ENCODE measurements around the gene ZMYND11. TPM values are rescaled to one million over a fixed set of nuclear protein-coding genes. Genes with fewer than 3 reads are reported as not detected.

ZMYND11 gene
- total and polyA plus RNA-seq, 2 of the 13 experiments (the other 11 are each of a cell fraction or from before 2014, with no cell fraction given): 17.5 to 38.7 TPM

GRCh38 chr10:283140-283479 lies 147.9 kb downstream of the ZMYND11 start:
- H3K27ac ChIP-seq (ENCODE audit: extremely low read length, insufficient read depth, low read length): no peak overlapping the region
- no peak overlapping the region for H3K9ac ChIP-seq (ENCODE audit: insufficient read depth, low read depth, low read length)
- no peak for FAIRE-seq
- H3K9me3 ChIP-seq (ENCODE audit: low read length): no peaks in the 10 kb centered on the region
- no peak overlapping the region for H3K4me2 ChIP-seq (ENCODE audit: low read depth, low read length)
- intact Hi-C loops (cut with micrococcal nuclease; ENCODE audit: unreplicated experiment): no loop called here
- no peak overlapping the region for H3K4me3 ChIP-seq (replicated peaks in 1 of 3; ENCODE audit: insufficient read depth in 1 of 3, low read depth in 2 of 3, low read length in 3 of 3)
- DNase-seq (ENCODE audit: low spot score): no peak
- no peak for ATAC-seq
- ChIA-PET POLR2A (no interaction called here), CTCF (ENCODE audit: low intra/inter-chr PET ratio, low total read pairs) (no interaction called here)
- H3K79me2 ChIP-seq (ENCODE audit: insufficient read depth, low read length): no peaks in the 10 kb centered on the region
- BruUV-seq (replicated peaks): no TSS peak
- 0 out of 5 replicates have a peak, but pooled peaks cover 3 to 21% of the 10 kb centered on the region in 2 experiments for H3K36me3 ChIP-seq (replicated peaks in 1 of 2; ENCODE audit: control insufficient read depth in 1 of 2, insufficient read depth in 2 of 2, low read length in 2 of 2)
- H3K4me1 ChIP-seq (ENCODE audit: insufficient read depth, low read length): no peaks in the 10 kb centered on the region
- H2AFZ ChIP-seq (ENCODE audit: low read length): no peak overlapping the region
- TF ChIP-seq HBP1 (CRISPR knock-in tag; IDR thresholded peaks at IDR 0.05; ENCODE audit: low read depth) (no peak), SALL2 (CRISPR knock-in tag; IDR thresholded peaks at IDR 0.05) (no peak), ZSCAN9 (CRISPR knock-in tag; IDR thresholded peaks at IDR 0.05; ENCODE audit: borderline replicate concordance) (no peak), TERF1 (CRISPR knock-in tag; IDR thresholded peaks at IDR 0.05) (no peak), ZNF672 (CRISPR knock-in tag; IDR thresholded peaks at IDR 0.05) (no peak)
- H3K27me3 ChIP-seq (ENCODE audit: control insufficient read depth in 1 of 2, insufficient read depth in 2 of 2, low read length in 2 of 2): no peaks in the 10 kb centered on the region
- 91% methylated on average over 8 of the region's 8 CpGs for WGBS (ENCODE audit: low lambda C conversion rate)
- H4K20me1 ChIP-seq (ENCODE audit: insufficient read depth, low read length): no peaks in the 10 kb centered on the region
- in situ Hi-C loops (cut with HindIII; ENCODE audit: extremely low pct_ligation_motif_present, low pct_unique_long_range_greater_than_20kb): no loop called here

GRCh38 chr10:283916-284356 lies 148.7 kb downstream of the ZMYND11 start:
- H3K27ac ChIP-seq (ENCODE audit: extremely low read length, insufficient read depth, low read length): no peak overlapping the region
- H3K4me3 ChIP-seq (replicated peaks in 1 of 3; ENCODE audit: insufficient read depth in 1 of 3, low read depth in 2 of 3, low read length in 3 of 3): no peak overlapping the region
- H3K9me3 ChIP-seq (ENCODE audit: low read length): no peaks in the 10 kb centered on the region
- no peak for DNase-seq (ENCODE audit: low spot score)
- 0 out of 5 replicates have a peak, but pooled peaks cover 3 to 21% of the 10 kb centered on the region in 2 experiments for H3K36me3 ChIP-seq (replicated peaks in 1 of 2; ENCODE audit: control insufficient read depth in 1 of 2, insufficient read depth in 2 of 2, low read length in 2 of 2)
- POLR2A ChIA-PET: no interaction called here
- no peaks in the 10 kb centered on the region for H4K20me1 ChIP-seq (ENCODE audit: insufficient read depth, low read length)
- BruUV-seq (replicated peaks): no TSS peak
- no peak for ATAC-seq
- intact Hi-C loops (cut with micrococcal nuclease; ENCODE audit: unreplicated experiment) (no loop called here), in situ Hi-C loops (cut with HindIII; ENCODE audit: extremely low pct_ligation_motif_present, low pct_unique_long_range_greater_than_20kb) (no loop called here)
- WGBS (ENCODE audit: low lambda C conversion rate): 90% methylated on average over 7 of the region's 7 CpGs
- H3K4me2 ChIP-seq (ENCODE audit: low read depth, low read length): no peak overlapping the region
- no peak overlapping the region for H2AFZ ChIP-seq (ENCODE audit: low read length)
- no peaks in the 10 kb centered on the region for H3K4me1 ChIP-seq (ENCODE audit: insufficient read depth, low read length)
- CTCF ChIA-PET (ENCODE audit: low intra/inter-chr PET ratio, low total read pairs): no interaction called here
- H3K27me3 ChIP-seq (ENCODE audit: control insufficient read depth in 1 of 2, insufficient read depth in 2 of 2, low read length in 2 of 2): no peaks in the 10 kb centered on the region
- H3K9ac ChIP-seq (ENCODE audit: insufficient read depth, low read depth, low read length): no peak overlapping the region
- H3K79me2 ChIP-seq (ENCODE audit: insufficient read depth, low read length): no peaks in the 10 kb centered on the region
- TF ChIP-seq ZNF570 (CRISPR knock-in tag; IDR thresholded peaks at IDR 0.05; ENCODE audit: borderline replicate concordance): no peak
- TF ChIP-seq ZNF652 (CRISPR knock-in tag; IDR thresholded peaks at IDR 0.05; ENCODE audit: borderline replicate concordance, low read depth): no peak
- TF ChIP-seq TERF1 (CRISPR knock-in tag; IDR thresholded peaks at IDR 0.05): no peak
- TF ChIP-seq HNRNPK (IDR thresholded peaks at IDR 0.05; ENCODE audit: low read depth, low read length, poor library complexity, severe bottlenecking): no peak
- no peak for TF ChIP-seq JUN (CRISPR knock-in tag; IDR thresholded peaks at IDR 0.05)
- no peak for TF ChIP-seq SRSF4 (IDR thresholded peaks at IDR 0.05; ENCODE audit: low read depth, low read length, poor library complexity, severe bottlenecking)
- TF ChIP-seq IKZF4 (CRISPR knock-in tag; IDR thresholded peaks at IDR 0.05; ENCODE audit: borderline replicate concordance, low read depth, not compliant biosample characterization): no peak
- TF ChIP-seq POLR2G (IDR thresholded peaks at IDR 0.05; ENCODE audit: low read depth, low read length): no peak
- TF ChIP-seq WIZ (CRISPR knock-in tag; IDR thresholded peaks at IDR 0.05): no peak
- TF ChIP-seq MIER2 (CRISPR knock-in tag; IDR thresholded peaks at IDR 0.05): no peak
- FAIRE-seq: no peak

All from HepG2 (cell line).